Choroid plexus epithelial cell (primary cell): Measurements from ENCODE around the gene FMO2.

ENCODE experiments used
- DNase-seq: peaks from one replicate; pipeline ENCODE4 v3.0.0-alpha.2; 2010; ENCODE audit warnings: low read depth
- H3K4me3 ChIP-seq: 2 replicates; pipeline ENCODE4 v1.5.1; 2011; ENCODE audit warnings: low read depth, mild to moderate bottlenecking, control low read depth, low read length, moderate library complexity
- CTCF ChIP-seq: conservative IDR thresholded peaks from 2 replicates; pipeline ENCODE4 v1.5.1; 2011; ENCODE audit warnings: low read depth, mild to moderate bottlenecking, control low read depth, inconsistent platforms, low read length, moderate library complexity

Gene FMO2

GRCh38 chr1:171188388-171189266 is 3.5 kb downstream of the FMO2 start:
- H3K4me3 ChIP-seq = no peak overlapping the region
- DNase-seq = peak; percentile 84
- peak; percentile 83 for TF ChIP-seq CTCF

DNA sequence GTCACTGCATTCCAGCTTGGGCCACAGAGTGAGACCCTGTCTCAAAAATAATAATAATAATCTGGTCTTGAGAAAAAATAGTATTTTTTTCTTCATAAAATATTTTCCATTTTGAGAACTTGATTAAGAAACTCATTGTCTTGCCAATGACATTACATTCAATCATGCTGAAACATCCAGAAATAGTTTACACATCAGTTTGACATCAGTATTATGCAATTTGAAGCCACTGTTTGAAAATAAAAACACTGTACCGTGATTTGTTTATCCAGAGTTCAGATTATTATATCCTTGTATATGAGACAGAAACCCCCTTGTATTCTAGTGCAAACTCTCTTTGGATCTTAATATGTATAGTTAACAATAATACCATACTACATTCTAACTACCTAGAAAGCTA is 6.9 kb downstream of the FMO2 start:
- no peak overlapping the region for H3K4me3 ChIP-seq
- TF ChIP-seq CTCF = no peak
- DNase-seq = peak; percentile 14

GRCh38 chr1:171195767-171196166 is 10.7 kb downstream of the FMO2 start:
- H3K4me3 ChIP-seq = no peak overlapping the region
- DNase-seq = no peak
- no peak for TF ChIP-seq CTCF

GRCh38 chr1:171196351-171196750 is 11.3 kb downstream of the FMO2 start:
- TF ChIP-seq CTCF = no peak
- DNase-seq = no peak
- H3K4me3 ChIP-seq = no peak overlapping the region

GRCh38 chr1:171198081-171198480 is 13.0 kb downstream of the FMO2 start:
- TF ChIP-seq CTCF = no peak
- DNase-seq = no peak
- H3K4me3 ChIP-seq = no peak overlapping the region

- DNase-seq = no peak
- no peak overlapping the region for H3K4me3 ChIP-seq
- no peak for TF ChIP-seq CTCF
Measured at GRCh38 chr1:171204296-171204695, 19.2 kb downstream of the FMO2 start.

- no peak for TF ChIP-seq CTCF
- no peak for DNase-seq
- H3K4me3 ChIP-seq = no peak overlapping the region
Measured at GRCh38 chr1:171206204-171206977, 21.3 kb downstream of the FMO2 start.
